GM19468 (cell line): ENCODE measurements around the gene CS.

Experiments
- ATAC-seq: cut with Tn5 transposase; IDR thresholded peaks from one replicate; pipeline ENCODE4 v1.9.1; 2021; ENCODE audit warnings: mild to moderate bottlenecking, moderate library complexity, moderate number of reproducible peaks; ENCODE audit not compliant: unreplicated experiment; ENCODE audit errors: extremely low read depth

CS gene

GRCh38 chr12:56256326-56256960 lies 43.7 kb downstream of the CS start:
- ATAC-seq: no peak

GRCh38 chr12:56255671-56256070 lies 44.5 kb downstream of the CS start:
- ATAC-seq: no peak

GRCh38 chr12:56253091-56253490 lies 47.0 kb downstream of the CS start:
- ATAC-seq: no peak

DNA sequence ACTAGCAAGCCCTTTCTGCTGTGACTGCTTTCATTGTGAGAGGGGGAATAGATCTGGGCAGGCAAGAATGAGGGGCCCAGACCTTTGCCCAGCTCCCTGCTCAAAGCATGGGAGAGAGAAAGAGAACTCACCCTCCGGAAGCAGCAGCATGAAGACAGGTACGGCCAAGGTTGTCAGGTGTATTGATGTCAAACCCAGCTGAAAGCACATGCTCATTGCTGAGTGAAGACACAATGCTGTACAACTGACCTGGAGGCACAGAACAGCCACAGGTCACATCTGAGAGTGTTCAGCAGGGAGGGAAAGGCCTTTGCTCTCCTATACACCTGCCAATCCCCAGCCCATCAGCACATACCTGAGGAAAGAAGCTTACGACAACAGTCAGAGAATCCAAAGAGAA lies 47.5 kb downstream of the CS start:
- ATAC-seq: no peak

DNA sequence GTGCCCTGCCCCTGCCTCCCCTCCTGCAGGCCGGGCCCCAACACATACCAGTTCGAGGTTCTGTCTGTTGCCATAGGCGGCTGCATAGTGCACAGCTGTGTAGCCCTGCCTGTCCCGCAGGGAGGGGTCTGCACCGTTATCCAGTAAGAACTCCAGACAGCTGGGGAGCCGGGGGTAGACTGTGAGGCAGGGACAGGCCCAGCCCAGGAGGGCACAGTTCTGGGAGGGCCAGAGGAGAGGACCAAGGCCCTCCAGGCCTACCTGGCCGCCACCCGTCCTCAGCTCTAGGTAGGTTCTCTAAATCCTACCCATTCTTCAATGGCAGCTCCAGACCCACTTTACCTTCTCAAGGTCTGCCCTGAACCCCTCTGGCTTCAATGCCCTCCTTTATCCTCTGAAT lies 51.4 kb downstream of the CS start:
- ATAC-seq: no peak

- no peak for ATAC-seq
These were observed 52.2 kb downstream of the CS start for GRCh38 chr12:56247923-56248322.

GRCh38 chr12:56244494-56244893 lies 55.6 kb downstream of the CS start:
- ATAC-seq: no peak

DNA sequence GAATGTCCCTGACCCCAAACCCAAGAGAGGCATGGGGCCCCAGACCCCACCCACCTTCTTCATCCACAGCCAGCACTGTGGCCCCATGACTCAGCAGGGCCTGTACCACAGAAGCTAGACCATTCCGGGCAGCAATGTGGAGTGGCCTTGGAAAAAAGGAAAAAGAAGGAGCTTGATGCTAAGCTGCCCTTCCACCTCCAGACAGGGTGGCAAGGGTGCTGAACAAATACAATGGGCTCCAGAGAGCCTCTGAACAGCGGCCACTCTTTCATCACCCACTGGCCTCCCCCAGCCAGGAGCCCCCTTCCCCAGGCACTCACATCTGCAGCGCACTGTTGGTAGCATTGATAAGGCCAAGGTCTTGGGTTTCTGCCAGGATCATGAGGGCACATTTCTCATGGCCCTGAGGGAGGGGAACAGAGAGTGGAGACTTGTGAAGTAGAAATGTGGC lies 56.4 kb downstream of the CS start:
- ATAC-seq: no peak

- ATAC-seq: no peak
These were observed 57.1 kb downstream of the CS start for GRCh38 chr12:56242986-56243385.

GRCh38 chr12:56241424-56242303 lies 58.5 kb downstream of the CS start:
- ATAC-seq: no peak

DNA sequence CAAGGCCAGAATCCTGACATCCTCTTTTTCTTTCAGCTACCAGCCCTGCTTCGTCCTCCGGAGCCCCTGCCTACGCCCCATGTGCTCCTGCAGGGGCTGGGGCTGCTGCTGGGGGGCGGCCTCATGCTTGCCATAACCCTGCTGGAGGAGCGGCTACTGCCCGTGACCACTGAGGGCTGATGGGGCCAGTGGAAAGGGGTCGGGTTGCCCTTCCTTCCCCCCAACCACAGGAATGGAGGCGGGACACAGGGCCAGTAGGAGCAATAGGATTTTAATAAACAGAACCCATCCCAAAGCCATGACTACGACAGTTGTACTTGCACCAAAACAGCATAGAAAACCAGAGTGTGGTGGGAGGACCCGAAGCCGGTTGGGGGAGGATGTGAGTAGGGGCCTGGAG lies 62.6 kb downstream of the CS start:
- no peak for ATAC-seq

- ATAC-seq: no peak
These were observed 63.1 kb downstream of the CS start for GRCh38 chr12:56236985-56237384.

DNA sequence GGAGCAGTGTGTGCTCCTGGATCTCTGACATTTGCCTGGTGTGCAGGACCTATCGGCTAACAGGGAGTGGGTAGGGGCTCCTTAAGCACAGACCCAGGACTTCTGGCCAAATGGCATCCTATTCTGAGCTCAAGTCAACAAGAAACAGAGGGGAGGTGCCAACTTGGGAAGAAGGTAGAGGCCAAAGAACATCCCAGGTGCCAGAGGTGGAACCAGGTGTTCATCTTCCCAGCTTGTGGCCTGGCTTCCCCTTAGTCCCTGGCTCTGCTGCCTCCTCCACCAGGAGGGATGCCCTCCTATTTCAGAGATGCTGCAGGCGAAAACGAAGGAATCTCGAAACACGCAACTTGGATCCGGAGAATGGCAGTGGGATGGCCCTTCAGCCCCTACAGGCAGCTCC lies 64.0 kb downstream of the CS start:
- no peak for ATAC-seq

- no peak for ATAC-seq
These were observed 65.2 kb downstream of the CS start for GRCh38 chr12:56234746-56235436.

DNA sequence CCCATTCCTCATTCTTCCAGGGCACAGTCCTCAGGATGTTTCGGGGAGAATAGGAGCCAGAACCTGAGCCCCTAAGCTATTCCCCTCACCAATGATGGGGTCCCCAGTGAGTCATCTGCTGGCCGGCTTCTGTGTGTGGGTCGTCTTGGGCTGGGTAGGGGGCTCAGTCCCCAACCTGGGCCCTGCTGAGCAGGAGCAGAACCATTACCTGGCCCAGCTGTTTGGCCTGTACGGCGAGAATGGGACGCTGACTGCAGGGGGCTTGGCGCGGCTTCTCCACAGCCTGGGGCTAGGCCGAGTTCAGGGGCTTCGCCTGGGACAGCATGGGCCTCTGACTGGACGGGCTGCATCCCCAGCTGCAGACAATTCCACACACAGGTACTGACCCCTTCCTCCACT lies 68.9 kb downstream of the CS start:
- no peak for ATAC-seq

DNA sequence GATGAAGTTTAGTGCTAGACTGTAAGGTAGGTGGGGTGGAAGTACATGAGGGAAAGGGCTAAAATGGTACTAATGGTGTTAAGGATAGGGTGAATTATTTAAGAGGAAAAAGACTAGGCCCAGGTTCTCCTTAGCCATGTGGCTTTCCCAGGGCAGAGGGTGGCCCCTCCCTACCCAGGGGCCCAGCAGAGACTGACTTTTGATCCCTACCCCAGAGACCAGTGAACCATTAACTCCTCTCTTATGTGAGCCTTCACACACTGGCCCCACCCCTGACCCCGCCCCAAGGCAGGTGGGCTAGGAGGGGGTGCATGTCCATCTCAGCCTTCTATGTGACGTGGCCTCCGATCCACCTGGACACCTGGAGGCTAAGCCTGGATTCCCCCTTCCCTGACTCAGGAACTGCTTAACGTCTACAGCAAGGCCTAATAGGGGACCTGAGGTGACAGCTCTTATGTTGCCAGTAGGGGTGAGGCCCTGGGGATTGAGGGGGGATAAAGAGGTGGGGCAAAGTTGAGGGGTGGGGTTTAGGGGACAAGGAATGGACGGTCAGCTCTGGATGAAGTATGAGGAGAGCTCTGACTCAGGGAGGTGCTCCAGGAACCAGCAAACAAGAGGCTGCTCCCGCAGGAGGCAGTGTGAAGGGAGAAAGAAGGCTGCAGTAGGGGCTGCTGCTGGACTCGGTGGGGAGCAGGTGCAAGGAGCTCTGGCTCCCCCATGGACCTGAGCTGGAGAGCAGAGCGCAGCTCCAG lies 69.5 kb downstream of the CS start:
- ATAC-seq: no peak

GRCh38 chr12:56229916-56230431 lies 70.2 kb downstream of the CS start, which contains the start of gene SLC39A5:
TSS of gene SLC39A5 (plus strand) at chr12:56230051. CDS start at chr12:56231275, 1,224 bp downstream.
- no peak for ATAC-seq

DNA sequence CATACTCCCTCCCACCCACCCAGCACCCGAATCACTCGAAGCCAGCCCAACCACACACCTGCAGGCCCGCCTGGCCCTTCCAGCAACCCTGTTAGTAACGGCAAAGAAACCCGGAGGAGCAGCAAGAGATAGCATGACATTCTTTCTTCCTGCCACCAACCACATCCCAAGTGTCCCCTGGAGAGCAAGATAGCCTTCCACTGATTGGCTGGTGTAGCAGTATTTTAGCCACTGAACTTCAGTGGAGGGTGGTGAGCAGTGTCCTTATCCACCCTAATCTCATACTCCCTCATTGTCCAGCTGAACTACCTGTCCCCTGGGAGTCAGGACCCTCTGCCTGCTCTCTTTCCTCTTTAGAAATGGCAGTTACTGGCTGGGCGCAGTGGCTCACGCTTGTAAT lies 71.0 kb downstream of the CS start:
- ATAC-seq: no peak

GRCh38 chr12:56224954-56225353 lies 75.2 kb downstream of the CS start:
- ATAC-seq: no peak

DNA sequence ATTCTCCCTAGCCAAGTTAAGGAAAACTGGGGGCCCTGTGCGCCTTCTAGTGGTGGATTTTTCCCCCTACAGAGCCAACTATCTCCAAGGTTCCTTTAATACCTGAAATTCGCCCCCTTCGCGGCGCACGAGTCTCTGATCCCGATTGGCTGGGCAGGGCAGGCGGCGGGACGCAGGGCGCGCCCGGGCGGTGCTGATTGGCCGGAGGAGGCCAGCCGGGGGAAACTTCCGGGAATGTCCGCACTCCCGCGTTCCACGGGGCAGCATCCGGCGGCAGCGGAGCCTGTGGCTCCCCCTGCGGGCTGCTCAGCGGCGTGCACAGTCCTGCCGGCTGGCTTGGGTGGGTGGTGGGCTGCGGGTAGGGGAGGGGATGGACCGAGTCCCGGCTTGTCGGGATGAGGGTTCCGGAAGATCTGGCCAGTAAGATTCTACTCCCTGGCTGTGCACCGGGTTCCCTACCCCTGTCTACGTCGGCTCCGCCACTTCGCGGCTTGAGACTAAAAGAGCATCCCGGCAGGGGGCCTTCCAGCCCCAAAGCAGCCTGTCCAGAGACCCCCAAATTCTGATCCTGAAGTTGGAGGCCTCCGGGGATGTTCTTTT lies 75.9 kb downstream of the CS start, which contains the start of gene NABP2:
TSS of gene NABP2 (plus strand) at position 241 of the 600 bp plus-strand sequence. CDS start 515 bp downstream, outside the sequence.
- peak; percentile 45 for ATAC-seq
